Kidney (tissue), 14 donors: Measurements from ENCODE around the gene MARK4. TPM values are rescaled to one million over a fixed set of nuclear protein-coding genes. Genes with fewer than 3 reads are reported as not detected.
A peak's percentile ranks its signal among the peaks of the same experiment; 100 is the strongest.

Experiments used
- DNase-seq, 5 donors: peaks; one replicate each; pipeline ENCODE4 v3.0.0-alpha.2; 2013 to 2020
- FAIRE-seq: peaks from 2 replicates; lab custom pipeline; 2012; peaks lifted over from hg19 to GRCh38; lab: Jason Lieb, UNC
- H3K27ac ChIP-seq, 2 donors: one replicate each; pipeline ENCODE4 v1.7.0; 2013; ENCODE audit warnings: low read depth in 2 of 2, low read length in 2 of 2, inconsistent platforms in 1 of 2
- H3K27me3 ChIP-seq: one replicate; pipeline ENCODE4 v1.7.1; 2013; ENCODE audit warnings: low read length, inconsistent platforms; ENCODE audit not compliant: control insufficient read depth, insufficient read depth
- H3K36me3 ChIP-seq, 3 donors: one replicate each; pipeline versions ENCODE4 v1.7.0 to v1.7.1; 2013; ENCODE audit warnings: low read length in 3 of 3, control low read depth in 1 of 3, inconsistent platforms in 1 of 3; ENCODE audit not compliant: insufficient read depth in 3 of 3, control insufficient read depth in 2 of 3
- H3K4me1 ChIP-seq, 3 donors: one replicate each; pipeline versions ENCODE4 v1.7.0 to v1.7.1; 2013; ENCODE audit warnings: low read length in 3 of 3, inconsistent platforms in 1 of 3, low read depth in 1 of 3; ENCODE audit not compliant: control insufficient read depth in 2 of 3, insufficient read depth in 2 of 3
- H3K4me3 ChIP-seq, 3 donors: one replicate each; pipeline versions ENCODE4 v1.7.0 to v1.8.1; 2013; ENCODE audit warnings: low read length in 3 of 3, control low read depth in 1 of 3, inconsistent platforms in 1 of 3
- H3K9ac ChIP-seq, 3 donors: one replicate each; pipeline versions ENCODE4 v1.7.0 to v1.7.1; 2013; ENCODE audit warnings: low read length in 3 of 3, control low read depth in 1 of 3, inconsistent platforms in 1 of 3
- H3K9me3 ChIP-seq, 3 donors: one replicate each; pipeline versions ENCODE4 v1.7.0 to v1.7.1; 2013; ENCODE audit warnings: low read length in 3 of 3, control low read depth in 1 of 3, inconsistent platforms in 1 of 3; ENCODE audit not compliant: control insufficient read depth in 2 of 3, insufficient read depth in 1 of 3
- intact Hi-C: fragments of 100-400 bp; cut with DNase I; formaldehyde crosslinking; loops from one replicate; pipeline ENCODE4 v1.11.1; 2022
- polyA plus RNA-seq: library from polyadenylated mRNA; stranded (reverse); fragments of 350-450 nt; fragmentation: Illumina TruSeq; extraction: RNeasy Lipid Tissue Mini Kit (QIAGEN cat#74804); gene quantifications from one replicate; pipeline ENCODE4 v1.2.3, GENCODE V29; 2014; ENCODE audit warnings: low read depth, low replicate concordance; ENCODE audit not compliant: insufficient read depth
- total RNA-seq: library from RNA; stranded (reverse); fragmentation: NEBNext Ultra II Directional; extraction: Animal tissue kit (Norgen Biotek cat#: 25700); gene quantifications from one replicate; pipeline ENCODE4 v1.2.1, GENCODE V29; 2021
- TF ChIP-seq, protein P1 (sequence below): IDR thresholded peaks from 3 replicates; pipeline ENCODE4 v1.5.1; 2012; ENCODE audit warnings: mild to moderate bottlenecking, moderate library complexity, borderline replicate concordance; ENCODE audit not compliant: insufficient read depth; ENCODE audit errors: extremely low read depth
- donor health status: control.
- donor health status: control.
- donor health status: control.
- donor health status: control.
- donor health status: control.
- donor health status: DM: yes; HTN: yes; CAD: no.
- donor health status: Normal renal cell carcinoma (clear cell type).

MARK4 gene
- total and polyA plus RNA-seq, 2 donors from 2014 or later, result 13.6 to 29.7 TPM

GRCh38 chr19:45217957-45218334 is 33.1 kb upstream of the MARK4 start:
- Histone ChIP-seq H3K36me3 (no peaks in the 10 kb centered on the region), H3K4me3 (no peak overlapping the region), H3K9me3 (no peaks in the 10 kb centered on the region), H3K9ac (no peak overlapping the region), H3K27ac (no peak overlapping the region), H3K27me3 (peaks cover 3% of the 10 kb centered on the region), H3K4me1 (peaks cover 0 to 17% (median 3%) of the 10 kb centered on the region in 3 donors)
- intact Hi-C loops, result no loop called here
- DNase-seq (no peak), FAIRE-seq (no peak)
- TF ChIP-seq, protein P1, sequence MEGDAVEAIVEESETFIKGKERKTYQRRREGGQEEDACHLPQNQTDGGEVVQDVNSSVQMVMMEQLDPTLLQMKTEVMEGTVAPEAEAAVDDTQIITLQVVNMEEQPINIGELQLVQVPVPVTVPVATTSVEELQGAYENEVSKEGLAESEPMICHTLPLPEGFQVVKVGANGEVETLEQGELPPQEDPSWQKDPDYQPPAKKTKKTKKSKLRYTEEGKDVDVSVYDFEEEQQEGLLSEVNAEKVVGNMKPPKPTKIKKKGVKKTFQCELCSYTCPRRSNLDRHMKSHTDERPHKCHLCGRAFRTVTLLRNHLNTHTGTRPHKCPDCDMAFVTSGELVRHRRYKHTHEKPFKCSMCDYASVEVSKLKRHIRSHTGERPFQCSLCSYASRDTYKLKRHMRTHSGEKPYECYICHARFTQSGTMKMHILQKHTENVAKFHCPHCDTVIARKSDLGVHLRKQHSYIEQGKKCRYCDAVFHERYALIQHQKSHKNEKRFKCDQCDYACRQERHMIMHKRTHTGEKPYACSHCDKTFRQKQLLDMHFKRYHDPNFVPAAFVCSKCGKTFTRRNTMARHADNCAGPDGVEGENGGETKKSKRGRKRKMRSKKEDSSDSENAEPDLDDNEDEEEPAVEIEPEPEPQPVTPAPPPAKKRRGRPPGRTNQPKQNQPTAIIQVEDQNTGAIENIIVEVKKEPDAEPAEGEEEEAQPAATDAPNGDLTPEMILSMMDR, result no peak

DNA sequence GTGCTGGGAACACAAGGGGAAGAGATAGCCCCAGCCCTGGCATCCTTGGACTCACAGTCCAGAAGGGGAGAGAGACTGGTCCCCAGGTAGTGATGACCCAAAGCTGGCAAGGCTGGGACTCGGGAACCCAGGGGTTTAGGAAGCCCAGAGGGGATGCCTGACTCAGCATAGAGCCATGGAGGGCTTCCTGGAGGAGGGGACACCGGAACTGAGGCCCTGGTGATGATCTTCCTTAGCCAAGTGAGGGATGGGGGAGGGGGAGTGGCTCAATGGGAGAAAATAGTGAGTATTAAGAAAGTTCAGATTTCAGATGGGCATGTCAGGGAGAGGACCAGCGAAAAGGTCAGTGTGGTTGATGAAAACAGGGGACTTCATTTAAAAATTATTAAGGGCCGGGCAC is 32.6 kb upstream of the MARK4 start:
- DNase-seq, result no peak
- peaks cover 0 to 17% (median 3%) of the 10 kb centered on the region in 3 donors for H3K4me1 ChIP-seq
- intact Hi-C loops, result no loop called here
- H3K9me3 ChIP-seq, result no peaks in the 10 kb centered on the region
- no peak overlapping the region for H3K4me3 ChIP-seq
- H3K36me3 ChIP-seq, result no peaks in the 10 kb centered on the region
- H3K9ac ChIP-seq, result no peak overlapping the region
- no peak overlapping the region for H3K27ac ChIP-seq
- TF ChIP-seq, protein P1, result no peak
- peaks cover 3% of the 10 kb centered on the region for H3K27me3 ChIP-seq
- FAIRE-seq, result no peak

GRCh38 chr19:45218911-45219743 is 31.9 kb upstream of the MARK4 start:
- FAIRE-seq, result no peak
- intact Hi-C loops, result no loop called here
- H3K27me3 ChIP-seq, result peaks cover 3% of the 10 kb centered on the region
- no peak overlapping the region for H3K27ac ChIP-seq
- no peak overlapping the region for H3K9ac ChIP-seq
- no peaks in the 10 kb centered on the region for H3K9me3 ChIP-seq
- TF ChIP-seq, protein P1, result no peak
- DNase-seq, result peak in 3 of 5 donors; percentile 46 to 67 (median 59)
- H3K36me3 ChIP-seq, result no peaks in the 10 kb centered on the region
- H3K4me3 ChIP-seq, result no peak overlapping the region
- peaks cover 0 to 15% (median 3%) of the 10 kb centered on the region in 3 donors for H3K4me1 ChIP-seq
